ENCODE data around the gene MYBBP1A. TPM values are rescaled to one million over a fixed set of nuclear protein-coding genes. Genes with fewer than 3 reads are reported as not detected.

MYBBP1A gene
- total RNA-seq, 1 donor from 2014 or later: 92.0 TPM

DNA sequence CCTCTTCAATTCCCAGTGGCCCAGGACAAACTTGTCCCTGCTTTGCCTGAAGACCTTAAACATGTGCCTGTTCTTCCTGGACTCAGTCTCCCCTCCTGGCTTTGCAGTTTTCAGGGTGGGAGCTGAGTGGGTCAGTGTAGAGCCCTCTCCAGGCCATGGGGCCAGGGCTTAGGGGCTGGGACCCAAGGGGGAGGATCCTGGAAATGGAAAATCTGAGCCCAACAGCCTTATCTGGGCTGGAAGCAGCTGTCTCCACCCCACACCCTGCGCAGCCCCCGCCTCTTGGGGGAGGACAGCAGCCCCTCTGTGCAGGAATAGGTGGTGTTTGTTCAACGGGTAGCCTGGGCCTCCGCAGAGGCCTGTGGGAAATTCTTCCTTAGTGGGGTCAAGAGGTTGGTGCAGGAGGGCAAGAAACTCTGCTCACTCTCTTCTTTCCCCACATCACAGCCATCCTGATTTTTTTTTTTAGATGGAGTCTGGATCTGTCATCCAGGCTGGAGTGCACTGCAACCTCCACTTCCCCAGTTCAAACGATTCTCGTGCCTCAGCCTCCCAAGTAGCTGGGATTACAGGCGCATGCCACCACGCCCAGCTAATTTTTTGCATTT lies 22.3 kb upstream of the MYBBP1A start:
- H3K27me3 ChIP-seq (ENCODE audit: control insufficient read depth, insufficient read depth, low read length): peaks cover 50% of the 10 kb centered on the region
- no peak overlapping the region for H3K4me3 ChIP-seq (ENCODE audit: low read depth, low read length)
- DNase-seq (ENCODE audit: low read depth): no peak
- H3K36me3 ChIP-seq (ENCODE audit: control insufficient read depth, insufficient read depth, low read length): no peaks in the 10 kb centered on the region
- TF ChIP-seq, protein P1, sequence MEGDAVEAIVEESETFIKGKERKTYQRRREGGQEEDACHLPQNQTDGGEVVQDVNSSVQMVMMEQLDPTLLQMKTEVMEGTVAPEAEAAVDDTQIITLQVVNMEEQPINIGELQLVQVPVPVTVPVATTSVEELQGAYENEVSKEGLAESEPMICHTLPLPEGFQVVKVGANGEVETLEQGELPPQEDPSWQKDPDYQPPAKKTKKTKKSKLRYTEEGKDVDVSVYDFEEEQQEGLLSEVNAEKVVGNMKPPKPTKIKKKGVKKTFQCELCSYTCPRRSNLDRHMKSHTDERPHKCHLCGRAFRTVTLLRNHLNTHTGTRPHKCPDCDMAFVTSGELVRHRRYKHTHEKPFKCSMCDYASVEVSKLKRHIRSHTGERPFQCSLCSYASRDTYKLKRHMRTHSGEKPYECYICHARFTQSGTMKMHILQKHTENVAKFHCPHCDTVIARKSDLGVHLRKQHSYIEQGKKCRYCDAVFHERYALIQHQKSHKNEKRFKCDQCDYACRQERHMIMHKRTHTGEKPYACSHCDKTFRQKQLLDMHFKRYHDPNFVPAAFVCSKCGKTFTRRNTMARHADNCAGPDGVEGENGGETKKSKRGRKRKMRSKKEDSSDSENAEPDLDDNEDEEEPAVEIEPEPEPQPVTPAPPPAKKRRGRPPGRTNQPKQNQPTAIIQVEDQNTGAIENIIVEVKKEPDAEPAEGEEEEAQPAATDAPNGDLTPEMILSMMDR (IDR thresholded peaks at IDR 0.05; ENCODE audit: insufficient read depth, low read length, poor library complexity, severe bottlenecking): no peak

DNA sequence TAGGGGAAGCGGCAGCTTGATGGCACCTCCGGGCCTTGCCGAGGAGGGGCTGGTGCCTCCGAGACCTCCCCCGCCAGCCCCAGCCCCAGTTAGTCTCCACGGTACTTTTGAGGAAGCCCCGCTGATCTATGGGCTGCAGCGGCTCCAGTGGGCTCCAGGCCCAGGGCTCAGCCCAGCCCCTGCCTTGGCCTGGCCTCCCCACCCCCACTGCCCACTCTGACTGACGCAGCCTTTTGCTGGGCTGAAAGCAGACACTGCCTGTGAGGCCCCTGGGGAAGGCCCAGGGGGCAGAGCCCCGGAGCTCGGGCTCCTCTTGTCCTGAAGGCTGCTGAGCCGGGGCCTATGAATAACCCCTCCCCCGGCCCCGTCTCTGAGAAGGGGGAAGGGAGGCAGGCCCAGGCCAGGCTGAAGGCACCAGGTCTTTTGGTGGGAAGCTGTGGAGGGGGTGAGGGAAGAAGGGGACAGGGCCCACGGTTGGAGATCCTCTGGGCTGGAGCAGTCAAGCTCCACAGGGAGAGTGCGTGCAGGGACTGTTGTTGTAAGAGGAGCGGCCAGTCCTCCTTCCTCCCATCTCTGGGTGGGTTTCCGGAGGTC lies 21.6 kb upstream of the MYBBP1A start:
- TF ChIP-seq, protein P1 (IDR thresholded peaks at IDR 0.05; ENCODE audit: insufficient read depth, low read length, poor library complexity, severe bottlenecking): no peak

DNA sequence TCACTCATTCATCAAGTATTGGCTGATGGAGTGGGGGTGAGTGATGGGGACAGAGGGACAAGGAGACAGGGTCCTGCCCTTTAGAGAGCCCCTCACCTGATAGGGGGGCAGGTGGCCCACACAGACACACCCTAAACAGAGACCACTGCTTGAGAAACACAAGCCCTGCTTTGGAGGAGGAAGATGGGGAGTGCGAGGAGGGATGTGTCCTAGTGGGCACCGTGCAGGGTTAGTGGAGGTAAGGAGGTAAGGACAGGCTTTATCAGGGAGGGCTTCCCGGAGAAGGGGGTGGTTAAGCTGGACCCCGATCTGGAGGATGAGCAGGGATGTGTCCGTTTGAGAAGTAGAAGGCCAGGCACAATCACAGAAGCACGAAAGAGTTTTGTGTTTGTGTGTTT lies 21.0 kb upstream of the MYBBP1A start:
- no peak for DNase-seq (ENCODE audit: low read depth)
- Histone ChIP-seq H3K4me3 (ENCODE audit: low read depth, low read length) (no peak overlapping the region), H3K27me3 (ENCODE audit: control insufficient read depth, insufficient read depth, low read length) (peaks cover 42% of the 10 kb centered on the region), H3K36me3 (ENCODE audit: control insufficient read depth, insufficient read depth, low read length) (no peaks in the 10 kb centered on the region)
- TF ChIP-seq, protein P1 (IDR thresholded peaks at IDR 0.05; ENCODE audit: insufficient read depth, low read length, poor library complexity, severe bottlenecking): no peak

More for the DNA sequence above, 21.6 kb upstream of the MYBBP1A start:
- no peak for DNase-seq (ENCODE audit: low read depth)
- no peaks in the 10 kb centered on the region for H3K36me3 ChIP-seq (ENCODE audit: control insufficient read depth, insufficient read depth, low read length)
- H3K27me3 ChIP-seq (ENCODE audit: control insufficient read depth, insufficient read depth, low read length): peaks cover 43% of the 10 kb centered on the region
- no peak overlapping the region for H3K4me3 ChIP-seq (ENCODE audit: low read depth, low read length)

DNA sequence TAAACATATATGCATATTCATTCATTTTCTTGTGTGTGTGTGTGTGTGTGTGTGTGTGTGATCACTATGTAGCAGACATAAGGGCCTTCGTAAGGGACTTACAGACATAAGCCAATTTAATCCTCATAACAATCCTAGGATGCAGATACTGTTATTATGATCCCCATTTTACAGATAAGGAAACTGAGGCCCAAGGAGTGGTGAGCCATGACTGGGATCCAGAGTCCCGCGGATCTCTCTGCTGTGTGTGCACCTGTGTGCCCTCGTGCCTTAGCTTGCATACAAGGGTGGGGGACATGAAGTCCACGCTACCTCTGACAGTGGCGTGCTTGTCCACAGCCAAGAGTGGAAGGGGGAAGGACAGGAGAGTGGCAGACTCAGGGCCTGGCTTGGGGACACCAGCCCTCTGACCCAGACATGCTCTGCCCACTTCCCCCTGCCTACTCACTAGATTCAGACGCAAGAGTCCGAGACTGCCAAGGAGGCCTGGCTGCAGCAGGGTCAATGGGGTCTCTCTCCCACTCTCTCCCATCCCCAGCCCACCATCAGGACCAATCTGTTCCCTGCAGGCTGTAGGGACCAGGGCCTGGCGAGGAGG lies 19.4 kb upstream of the MYBBP1A start:
- H3K4me3 ChIP-seq (ENCODE audit: low read depth, low read length): no peak overlapping the region
- TF ChIP-seq, protein P1 (IDR thresholded peaks at IDR 0.05; ENCODE audit: insufficient read depth, low read length, poor library complexity, severe bottlenecking): no peak

DNA sequence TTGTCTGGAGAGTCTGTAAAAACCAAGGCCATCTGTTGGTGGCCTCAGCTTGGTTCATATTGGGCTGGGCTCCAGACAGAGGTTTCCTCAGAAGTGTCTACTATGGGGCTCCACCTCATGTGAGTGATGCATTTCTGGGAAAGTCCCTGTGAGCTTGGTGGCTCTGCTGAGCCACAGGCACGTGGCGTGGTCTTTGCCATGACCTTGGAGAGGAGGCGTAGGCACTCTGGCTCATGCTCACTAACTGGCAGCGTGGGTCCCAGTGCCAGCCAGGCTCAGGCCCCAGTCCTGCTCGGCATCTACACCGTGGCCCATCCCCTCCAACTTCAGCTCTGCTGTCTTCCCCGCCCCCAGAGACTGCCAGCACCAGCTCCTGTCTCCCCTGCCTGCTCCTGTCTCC lies 18.5 kb upstream of the MYBBP1A start:
- TF ChIP-seq, protein P1 (IDR thresholded peaks at IDR 0.05; ENCODE audit: insufficient read depth, low read length, poor library complexity, severe bottlenecking): no peak
- Histone ChIP-seq H3K36me3 (ENCODE audit: control insufficient read depth, insufficient read depth, low read length) (no peaks in the 10 kb centered on the region), H3K27me3 (ENCODE audit: control insufficient read depth, insufficient read depth, low read length) (peaks cover 35% of the 10 kb centered on the region), H3K4me3 (ENCODE audit: low read depth, low read length) (no peak overlapping the region)
- no peak for DNase-seq (ENCODE audit: low read depth)

More for the DNA sequence above, 19.4 kb upstream of the MYBBP1A start:
- no peak for DNase-seq (ENCODE audit: low read depth)
- Histone ChIP-seq H3K36me3 (ENCODE audit: control insufficient read depth, insufficient read depth, low read length) (no peaks in the 10 kb centered on the region), H3K27me3 (ENCODE audit: control insufficient read depth, insufficient read depth, low read length) (peaks cover 35% of the 10 kb centered on the region)
